HepG2 (cell line): Measurements from ENCODE around the gene AGK. TPM values are rescaled to one million over a fixed set of nuclear protein-coding genes. Genes with fewer than 3 reads are reported as not detected.

ENCODE experiments used
- ARHGAP35 ChIP-seq: sonication (generic); formaldehyde crosslinking; IDR thresholded peaks from 2 replicates; pipeline ENCODE4 v1.9.0; 2022; ENCODE audit warnings: mild to moderate bottlenecking, inconsistent platforms, moderate library complexity, missing genetic modification reagents, borderline replicate concordance
- CENPT ChIP-seq: sonication (generic); formaldehyde crosslinking; IDR thresholded peaks from 2 replicates; pipeline ENCODE4 v1.8.0; 2022; ENCODE audit warnings: low read depth, mild to moderate bottlenecking, moderate library complexity, missing genetic modification reagents
- FOXA1 ChIP-seq, 2 experiments: fragments of 450-650 bp in 1 of 2; sonication (generic) in 1 of 2; formaldehyde crosslinking in 1 of 2; IDR thresholded peaks; 2 replicates each; pipeline versions ENCODE4 v1.4.0 to v1.6.1; 2016 to 2020; ENCODE audit warnings: missing genetic modification reagents in 1 of 2
- FOXC1 ChIP-seq: sonication (generic); formaldehyde crosslinking; IDR thresholded peaks from 2 replicates; pipeline ENCODE4 v1.8.0; 2022; ENCODE audit warnings: mild to moderate bottlenecking, missing genetic modification reagents, borderline replicate concordance
- HDAC6 ChIP-seq: fragments of 200-600 bp; sonication (generic); IDR thresholded peaks from 2 replicates; pipeline ENCODE4 v1.7.0; 2017; ENCODE audit warnings: mild to moderate bottlenecking, antibody characterized with exemption, low read length, low read depth
- KAT7 ChIP-seq: IDR thresholded peaks from 2 replicates; pipeline ENCODE4 v1.6.1; 2018; ENCODE audit warnings: borderline replicate concordance, missing compliant biosample characterization
- MAFK ChIP-seq, 2 experiments: IDR thresholded peaks in 1 of 2; conservative IDR thresholded peaks in 1 of 2; 2 replicates each; pipeline ENCODE4 v1.6.1; 2011; ENCODE audit warnings: improper control_type of control experiment in 2 of 2, low read length in 2 of 2
- NAIF1 ChIP-seq: sonication (generic); formaldehyde crosslinking; IDR thresholded peaks from 2 replicates; pipeline ENCODE4 v1.5.0; 2020; ENCODE audit warnings: mild to moderate bottlenecking, missing genetic modification reagents, borderline replicate concordance
- NR1H2 ChIP-seq: sonication (generic); formaldehyde crosslinking; IDR thresholded peaks from 2 replicates; pipeline ENCODE4 v1.8.1; 2022; ENCODE audit warnings: low read depth, missing genetic modification reagents, borderline replicate concordance
- ONECUT2 ChIP-seq: sonication (generic); formaldehyde crosslinking; IDR thresholded peaks from 2 replicates; pipeline ENCODE4 v1.4.0; 2020; ENCODE audit warnings: missing genetic modification reagents
- PHF5A ChIP-seq: IDR thresholded peaks from one replicate; pipeline ENCODE4 v1.6.1; 2018; ENCODE audit warnings: low read depth, missing genetic modification reagents; ENCODE audit not compliant: unreplicated experiment
- PRPF4 ChIP-seq: fragments of 200-400 bp; formaldehyde crosslinking; IDR thresholded peaks from 2 replicates; pipeline ENCODE4 v1.6.1; 2016; ENCODE audit warnings: low read length, low read depth; ENCODE audit not compliant: poor library complexity, severe bottlenecking
- RFXAP ChIP-seq: sonication (generic); formaldehyde crosslinking; IDR thresholded peaks from 2 replicates; pipeline ENCODE4 v1.4.0; 2020; ENCODE audit warnings: missing genetic modification reagents, borderline replicate concordance
- SMAD3 ChIP-seq: sonication (generic); formaldehyde crosslinking; IDR thresholded peaks from 2 replicates; pipeline ENCODE4 v1.4.0; 2020; ENCODE audit warnings: missing genetic modification reagents
- STAT5B ChIP-seq: sonication (generic); formaldehyde crosslinking; IDR thresholded peaks from 2 replicates; pipeline ENCODE4 v1.4.0; 2020; ENCODE audit warnings: missing genetic modification reagents
- WIZ ChIP-seq: sonication (generic); formaldehyde crosslinking; IDR thresholded peaks from 2 replicates; pipeline ENCODE4 v1.5.1; 2020; ENCODE audit warnings: mild to moderate bottlenecking, missing genetic modification reagents
- ZGPAT ChIP-seq: IDR thresholded peaks from 2 replicates; pipeline ENCODE4 v1.6.1; 2016; ENCODE audit warnings: mild to moderate bottlenecking
- ZNF468 ChIP-seq: sonication (generic); formaldehyde crosslinking; IDR thresholded peaks from 2 replicates; pipeline ENCODE4 v1.8.0; 2022; ENCODE audit warnings: mild to moderate bottlenecking, moderate library complexity, missing genetic modification reagents
- ZNF558 ChIP-seq: sonication (generic); formaldehyde crosslinking; IDR thresholded peaks from 2 replicates; pipeline ENCODE4 v1.9.0; 2022; ENCODE audit warnings: mild to moderate bottlenecking, missing genetic modification reagents, borderline replicate concordance
- polyA plus RNA-seq, 8 experiments: library from polyadenylated mRNA; depleted of rRNA in 3 of 8; stranded (reverse) in 7 of 8; unstranded in 1 of 8; fragments of >200 nt; fragmentation: Illumina TruSeq in 4 of 8; extraction: Trizol in 4 of 8; gene quantifications; 2 replicates each; pipeline versions ENCODE4 v1.2.1 to v1.2.3, GENCODE V29; 2011 to 2016; ENCODE audit warnings: low read depth in 4 of 8, missing spikeins in 1 of 8, mixed read lengths in 1 of 8; ENCODE audit not compliant: insufficient read depth in 1 of 8
- total RNA-seq, 5 experiments: library from RNA; depleted of rRNA; stranded (reverse); fragments of >200 nt; fragmentation: Illumina TruSeq; extraction: Trizol; gene quantifications; 2 replicates each; pipeline ENCODE4 v1.2.3, GENCODE V29; 2016; ENCODE audit warnings: low read depth in 1 of 5
- TF ChIP-seq, protein P1 (sequence below): sonication (generic); formaldehyde crosslinking; IDR thresholded peaks from 2 replicates; pipeline ENCODE4 v1.9.0; 2021; ENCODE audit warnings: missing genetic modification reagents, mild to moderate bottlenecking, borderline replicate concordance
- TF ChIP-seq, protein P2 (sequence below): sonication (generic); formaldehyde crosslinking; IDR thresholded peaks from 2 replicates; pipeline ENCODE4 v1.5.1; 2020; ENCODE audit warnings: missing genetic modification reagents, mild to moderate bottlenecking, borderline replicate concordance
- TF ChIP-seq, protein P3 (sequence below): sonication (generic); formaldehyde crosslinking; conservative IDR thresholded peaks from 2 replicates; pipeline ENCODE4 v1.8.1; 2023; ENCODE audit warnings: missing genetic modification reagents
- TF ChIP-seq, protein P4 (sequence below): IDR thresholded peaks from 2 replicates; pipeline ENCODE4 v1.6.1; 2018; ENCODE audit warnings: missing genetic modification reagents

The AGK gene
- total and polyA plus RNA-seq, 2 of the 13 experiments (the other 11 are each of a cell fraction or from before 2014, with no cell fraction given), result 23.7 to 30.1 TPM

- TF ChIP-seq FOXA1 (IDR thresholded peaks at IDR 0.05) (no peak), FOXA1 (CRISPR knock-in tag; IDR thresholded peaks at IDR 0.05) (no peak), KAT7 (CRISPR knock-in tag) (peak; percentile 90; the same call in 1 of the 2 replicates), ZNF468 (no peak), ZGPAT (CRISPR knock-in tag) (peak; percentile 87), SMAD3 (CRISPR knock-in tag) (peak; percentile 61), RFXAP (CRISPR knock-in tag) (peak; percentile 68; the same call in 1 of the 2 replicates), FOXC1 (CRISPR knock-in tag) (no peak), ZNF558 (CRISPR knock-in tag) (peak; percentile 80; the same call in 1 of the 2 replicates), MAFK (conservative IDR thresholded peaks at IDR 0.05 in 1 of 2, IDR thresholded peaks at IDR 0.05 in 1 of 2; ENCODE audit: low read length in 2 of 2) (no peak), PRPF4 (no peak), PHF5A (no peak), NR1H2 (CRISPR knock-in tag) (0 out of 2 replicates have a peak, but pooled peaks have one; percentile 65), STAT5B (CRISPR knock-in tag) (no peak), WIZ (CRISPR knock-in tag) (peak; percentile 58; the same call in 1 of the 2 replicates), HDAC6 (no peak), CENPT (CRISPR knock-in tag) (no peak), ONECUT2 (CRISPR knock-in tag) (no peak), ARHGAP35 (CRISPR knock-in tag) (peak; percentile 42), NAIF1 (no peak)
- TF ChIP-seq, protein P1, sequence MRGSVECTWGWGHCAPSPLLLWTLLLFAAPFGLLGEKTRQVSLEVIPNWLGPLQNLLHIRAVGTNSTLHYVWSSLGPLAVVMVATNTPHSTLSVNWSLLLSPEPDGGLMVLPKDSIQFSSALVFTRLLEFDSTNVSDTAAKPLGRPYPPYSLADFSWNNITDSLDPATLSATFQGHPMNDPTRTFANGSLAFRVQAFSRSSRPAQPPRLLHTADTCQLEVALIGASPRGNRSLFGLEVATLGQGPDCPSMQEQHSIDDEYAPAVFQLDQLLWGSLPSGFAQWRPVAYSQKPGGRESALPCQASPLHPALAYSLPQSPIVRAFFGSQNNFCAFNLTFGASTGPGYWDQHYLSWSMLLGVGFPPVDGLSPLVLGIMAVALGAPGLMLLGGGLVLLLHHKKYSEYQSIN, result no peak
- TF ChIP-seq, protein P2, sequence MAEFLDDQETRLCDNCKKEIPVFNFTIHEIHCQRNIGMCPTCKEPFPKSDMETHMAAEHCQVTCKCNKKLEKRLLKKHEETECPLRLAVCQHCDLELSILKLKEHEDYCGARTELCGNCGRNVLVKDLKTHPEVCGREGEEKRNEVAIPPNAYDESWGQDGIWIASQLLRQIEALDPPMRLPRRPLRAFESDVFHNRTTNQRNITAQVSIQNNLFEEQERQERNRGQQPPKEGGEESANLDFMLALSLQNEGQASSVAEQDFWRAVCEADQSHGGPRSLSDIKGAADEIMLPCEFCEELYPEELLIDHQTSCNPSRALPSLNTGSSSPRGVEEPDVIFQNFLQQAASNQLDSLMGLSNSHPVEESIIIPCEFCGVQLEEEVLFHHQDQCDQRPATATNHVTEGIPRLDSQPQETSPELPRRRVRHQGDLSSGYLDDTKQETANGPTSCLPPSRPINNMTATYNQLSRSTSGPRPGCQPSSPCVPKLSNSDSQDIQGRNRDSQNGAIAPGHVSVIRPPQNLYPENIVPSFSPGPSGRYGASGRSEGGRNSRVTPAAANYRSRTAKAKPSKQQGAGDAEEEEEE (CRISPR knock-in tag), result no peak
- TF ChIP-seq, protein P3, sequence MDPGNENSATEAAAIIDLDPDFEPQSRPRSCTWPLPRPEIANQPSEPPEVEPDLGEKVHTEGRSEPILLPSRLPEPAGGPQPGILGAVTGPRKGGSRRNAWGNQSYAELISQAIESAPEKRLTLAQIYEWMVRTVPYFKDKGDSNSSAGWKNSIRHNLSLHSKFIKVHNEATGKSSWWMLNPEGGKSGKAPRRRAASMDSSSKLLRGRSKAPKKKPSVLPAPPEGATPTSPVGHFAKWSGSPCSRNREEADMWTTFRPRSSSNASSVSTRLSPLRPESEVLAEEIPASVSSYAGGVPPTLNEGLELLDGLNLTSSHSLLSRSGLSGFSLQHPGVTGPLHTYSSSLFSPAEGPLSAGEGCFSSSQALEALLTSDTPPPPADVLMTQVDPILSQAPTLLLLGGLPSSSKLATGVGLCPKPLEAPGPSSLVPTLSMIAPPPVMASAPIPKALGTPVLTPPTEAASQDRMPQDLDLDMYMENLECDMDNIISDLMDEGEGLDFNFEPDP (CRISPR knock-in tag), result no peak
- TF ChIP-seq, protein P4, sequence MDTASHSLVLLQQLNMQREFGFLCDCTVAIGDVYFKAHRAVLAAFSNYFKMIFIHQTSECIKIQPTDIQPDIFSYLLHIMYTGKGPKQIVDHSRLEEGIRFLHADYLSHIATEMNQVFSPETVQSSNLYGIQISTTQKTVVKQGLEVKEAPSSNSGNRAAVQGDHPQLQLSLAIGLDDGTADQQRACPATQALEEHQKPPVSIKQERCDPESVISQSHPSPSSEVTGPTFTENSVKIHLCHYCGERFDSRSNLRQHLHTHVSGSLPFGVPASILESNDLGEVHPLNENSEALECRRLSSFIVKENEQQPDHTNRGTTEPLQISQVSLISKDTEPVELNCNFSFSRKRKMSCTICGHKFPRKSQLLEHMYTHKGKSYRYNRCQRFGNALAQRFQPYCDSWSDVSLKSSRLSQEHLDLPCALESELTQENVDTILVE (CRISPR knock-in tag), result no peak
Observed at GRCh38 chr7:141551094-141551781, at the start of gene AGK (continued).
